HAP-1 (cell line): ENCODE measurements around the gene RBFOX1.

Source experiments
- DNase-seq, 2 experiments: peaks; one replicate each; pipeline ENCODE4 v3.0.0-alpha.2; 2016 to 2020; ENCODE audit warnings: low spot score in 2 of 2
- H3K27me3 ChIP-seq: fragments of 250-450 bp; sonication (Bioruptor Pico); 2 replicates; pipeline ENCODE4 v1.5.1; 2020; ENCODE audit warnings: low read depth, mild to moderate bottlenecking, moderate library complexity
- H3K36me3 ChIP-seq: fragments of 250-450 bp; sonication (Bioruptor Pico); replicated peaks from 2 replicates; pipeline ENCODE4 v1.5.1; 2020; ENCODE audit warnings: mild to moderate bottlenecking
- H3K4me1 ChIP-seq: fragments of 250-450 bp; sonication (Bioruptor Pico); 2 replicates; pipeline ENCODE4 v1.5.1; 2020; ENCODE audit warnings: mild to moderate bottlenecking
- H3K4me3 ChIP-seq: fragments of 250-450 bp; sonication (Bioruptor Pico); 2 replicates; pipeline ENCODE4 v1.5.1; 2020; ENCODE audit warnings: mild to moderate bottlenecking, moderate library complexity
- H3K9me3 ChIP-seq: fragments of 250-450 bp; sonication (Bioruptor Pico); 2 replicates; pipeline ENCODE4 v1.5.1; 2020; ENCODE audit warnings: mild to moderate bottlenecking, moderate library complexity
- in situ Hi-C: fragments of 300-500 bp; cut with MboI; formaldehyde crosslinking; loops from 3 replicates; pipeline ENCODE4 v1.14.3; 2020; ENCODE audit warnings: low sequenced_read_pairs, inconsistent platforms, mixed read lengths

Gene RBFOX1

DNA sequence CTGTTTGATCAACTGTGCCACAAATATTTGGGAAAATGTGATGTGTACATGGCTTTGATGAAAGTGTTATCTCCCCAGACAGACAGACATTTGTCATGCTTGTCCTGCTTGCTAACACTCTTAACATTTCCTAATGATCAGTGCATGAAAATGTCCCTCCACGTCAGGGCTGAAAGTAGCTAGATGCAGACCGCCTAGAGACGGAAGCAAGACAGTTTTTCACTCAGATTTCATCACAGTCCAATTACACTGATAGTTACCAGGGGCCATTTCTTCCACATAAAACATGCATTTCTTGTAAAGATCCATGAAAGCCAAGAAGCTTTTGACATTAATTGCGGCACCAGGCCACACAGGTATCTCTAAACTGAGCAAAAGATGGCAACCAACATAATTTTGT, 347.7 kb downstream of the RBFOX1 start:
- DNase-seq, result no peak
- no peaks in the 10 kb centered on the region for H3K4me1 ChIP-seq
- in situ Hi-C loops, result no loop called here
- H3K4me3 ChIP-seq, result no peak overlapping the region
- 0 out of 2 replicates have a peak, but pooled peaks cover 2% of the 10 kb centered on the region for H3K9me3 ChIP-seq
- no peaks in the 10 kb centered on the region for H3K36me3 ChIP-seq
- no peaks in the 10 kb centered on the region for H3K27me3 ChIP-seq

GRCh38 chr16:7688811-7689210, 356.2 kb downstream of the RBFOX1 start:
- H3K9me3 ChIP-seq, result no peaks in the 10 kb centered on the region; the same call in 1 of the 2 replicates
- DNase-seq, result no peak
- H3K36me3 ChIP-seq, result no peaks in the 10 kb centered on the region
- no peak overlapping the region for H3K4me3 ChIP-seq
- H3K27me3 ChIP-seq, result no peaks in the 10 kb centered on the region
- in situ Hi-C loops, result no loop called here
- no peaks in the 10 kb centered on the region for H3K4me1 ChIP-seq

GRCh38 chr16:7689234-7689633, 356.6 kb downstream of the RBFOX1 start:
- in situ Hi-C loops, result no loop called here
- DNase-seq, result no peak
- H3K36me3 ChIP-seq, result no peaks in the 10 kb centered on the region
- no peak overlapping the region for H3K4me3 ChIP-seq
- H3K9me3 ChIP-seq, result no peaks in the 10 kb centered on the region; the same call in 1 of the 2 replicates
- no peaks in the 10 kb centered on the region for H3K27me3 ChIP-seq
- H3K4me1 ChIP-seq, result no peaks in the 10 kb centered on the region

- DNase-seq, result no peak
- H3K27me3 ChIP-seq, result no peaks in the 10 kb centered on the region
- no peaks in the 10 kb centered on the region for H3K4me1 ChIP-seq
- no peak overlapping the region for H3K4me3 ChIP-seq
- no peaks in the 10 kb centered on the region; the same call in 1 of the 2 replicates for H3K9me3 ChIP-seq
- in situ Hi-C loops, result no loop called here
- no peaks in the 10 kb centered on the region for H3K36me3 ChIP-seq
These were observed 358.9 kb downstream of the RBFOX1 start for GRCh38 chr16:7691533-7691932.

GRCh38 chr16:7703672-7704071, 371.0 kb downstream of the RBFOX1 start:
- H3K4me1 ChIP-seq, result no peaks in the 10 kb centered on the region
- no peaks in the 10 kb centered on the region for H3K36me3 ChIP-seq
- no peaks in the 10 kb centered on the region; the same call in 1 of the 2 replicates for H3K9me3 ChIP-seq
- in situ Hi-C loops, result no loop called here
- H3K27me3 ChIP-seq, result no peaks in the 10 kb centered on the region
- no peak overlapping the region for H3K4me3 ChIP-seq
- no peak for DNase-seq

GRCh38 chr16:7705885-7706284, 373.2 kb downstream of the RBFOX1 start:
- in situ Hi-C loops, result no loop called here
- Histone ChIP-seq H3K9me3 (no peaks in the 10 kb centered on the region; the same call in 1 of the 2 replicates), H3K4me1 (no peaks in the 10 kb centered on the region), H3K27me3 (no peaks in the 10 kb centered on the region), H3K36me3 (no peaks in the 10 kb centered on the region), H3K4me3 (no peak overlapping the region)
- no peak for DNase-seq

DNA sequence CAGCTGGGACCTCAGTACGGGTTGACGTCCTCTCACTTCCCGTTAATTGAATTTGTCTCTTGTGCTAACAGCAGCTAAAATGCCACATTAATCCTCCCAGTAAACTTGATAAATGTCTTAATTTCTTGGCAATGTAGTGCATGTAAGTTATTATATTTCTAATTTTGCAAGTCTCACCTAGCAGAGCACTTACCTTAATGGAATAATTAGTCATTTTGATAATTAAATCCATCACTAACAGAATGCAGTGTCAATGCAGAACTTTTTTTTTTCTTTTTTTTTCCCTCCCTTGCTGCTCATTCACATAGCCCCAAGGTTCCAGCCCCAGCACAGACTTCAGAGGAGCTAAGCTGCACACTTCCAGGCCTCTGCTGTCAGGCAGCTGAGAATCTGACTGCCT, 376.5 kb downstream of the RBFOX1 start:
- H3K27me3 ChIP-seq, result no peaks in the 10 kb centered on the region
- in situ Hi-C loops, result no loop called here
- H3K4me3 ChIP-seq, result no peak overlapping the region
- no peaks in the 10 kb centered on the region; the same call in 1 of the 2 replicates for H3K9me3 ChIP-seq
- H3K4me1 ChIP-seq, result no peaks in the 10 kb centered on the region
- no peaks in the 10 kb centered on the region for H3K36me3 ChIP-seq
- no peak for DNase-seq

- Histone ChIP-seq H3K4me3 (no peak overlapping the region), H3K36me3 (no peaks in the 10 kb centered on the region), H3K27me3 (no peaks in the 10 kb centered on the region), H3K4me1 (no peaks in the 10 kb centered on the region), H3K9me3 (no peaks in the 10 kb centered on the region; the same call in 1 of the 2 replicates)
- in situ Hi-C loops, result no loop called here
- no peak for DNase-seq
These were observed 380.6 kb downstream of the RBFOX1 start for GRCh38 chr16:7713244-7713643.

DNA sequence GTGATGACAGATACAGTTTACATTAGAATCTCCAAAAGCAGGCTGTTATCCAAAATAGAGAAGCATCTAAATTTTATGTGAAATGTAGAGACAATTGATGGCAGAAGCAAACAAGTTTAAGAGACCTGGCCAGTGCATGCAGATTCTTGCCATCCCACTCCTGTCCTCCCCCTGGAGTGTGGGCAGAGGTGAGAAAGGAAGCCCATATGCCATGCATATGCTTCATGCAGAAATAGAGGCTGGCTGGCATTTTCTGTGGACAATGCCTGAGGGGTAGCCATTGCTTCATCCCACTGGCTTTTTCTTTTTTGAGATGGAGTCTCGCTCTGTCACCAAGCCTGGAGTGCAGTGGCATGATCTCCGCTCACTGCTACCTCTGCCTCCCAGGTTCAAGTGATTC, 382.1 kb downstream of the RBFOX1 start:
- Histone ChIP-seq H3K4me1 (no peaks in the 10 kb centered on the region), H3K9me3 (no peaks in the 10 kb centered on the region; the same call in 1 of the 2 replicates), H3K36me3 (no peaks in the 10 kb centered on the region), H3K4me3 (no peak overlapping the region), H3K27me3 (no peaks in the 10 kb centered on the region)
- DNase-seq, result no peak
- in situ Hi-C loops, result no loop called here

DNA sequence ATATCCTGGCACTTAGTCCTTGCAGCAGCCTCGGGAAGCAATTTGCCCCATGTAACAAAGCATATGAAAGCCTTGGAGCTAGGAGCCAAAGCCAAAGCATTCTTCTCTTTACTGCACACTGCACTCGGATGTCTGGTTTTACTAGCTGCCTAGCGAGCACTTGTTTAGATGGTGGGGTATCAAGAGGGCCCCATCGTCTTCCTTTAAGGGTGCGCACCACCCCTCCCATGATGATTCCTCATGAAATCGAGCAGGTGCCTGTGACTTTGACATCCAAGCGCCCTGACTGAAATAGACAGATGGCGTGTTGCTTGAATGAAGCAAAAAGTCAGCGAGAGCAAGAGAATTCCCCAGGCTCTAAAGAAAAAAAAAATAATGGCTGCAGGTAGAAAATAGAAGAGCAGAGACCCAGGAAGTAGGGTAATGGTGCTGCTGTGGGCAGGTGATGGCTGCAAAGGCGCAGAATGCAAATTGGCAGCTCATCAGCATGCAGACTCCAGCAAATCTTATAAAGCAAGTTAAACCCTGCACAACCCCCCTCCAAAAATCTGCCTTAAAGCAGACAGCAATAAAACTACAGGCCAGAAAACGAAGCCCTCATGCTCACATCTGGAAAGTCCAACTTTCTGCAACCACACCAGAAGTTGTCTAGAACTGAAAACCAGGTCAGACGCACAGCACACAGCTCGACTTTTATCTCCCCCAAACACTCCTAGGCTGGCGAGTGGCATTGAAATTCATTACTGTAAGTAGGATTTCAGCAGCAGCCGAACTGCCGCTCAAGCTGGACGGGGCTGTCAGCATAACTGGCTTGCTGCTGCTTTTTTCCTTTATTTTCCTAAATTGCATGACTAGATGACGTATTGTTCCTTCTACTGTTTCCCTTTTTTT, 384.3 kb downstream of the RBFOX1 start:
- in situ Hi-C loops, result no loop called here
- H3K36me3 ChIP-seq, result no peaks in the 10 kb centered on the region
- no peaks in the 10 kb centered on the region for H3K9me3 ChIP-seq
- no peaks in the 10 kb centered on the region for H3K4me1 ChIP-seq
- H3K27me3 ChIP-seq, result no peaks in the 10 kb centered on the region
- no peak for DNase-seq
- no peak overlapping the region for H3K4me3 ChIP-seq

- Histone ChIP-seq H3K9me3 (no peaks in the 10 kb centered on the region), H3K27me3 (no peaks in the 10 kb centered on the region), H3K4me1 (no peaks in the 10 kb centered on the region), H3K4me3 (no peak overlapping the region), H3K36me3 (no peaks in the 10 kb centered on the region)
- in situ Hi-C loops, result no loop called here
- no peak for DNase-seq
These were observed 390.1 kb downstream of the RBFOX1 start for GRCh38 chr16:7722761-7723160.

DNA sequence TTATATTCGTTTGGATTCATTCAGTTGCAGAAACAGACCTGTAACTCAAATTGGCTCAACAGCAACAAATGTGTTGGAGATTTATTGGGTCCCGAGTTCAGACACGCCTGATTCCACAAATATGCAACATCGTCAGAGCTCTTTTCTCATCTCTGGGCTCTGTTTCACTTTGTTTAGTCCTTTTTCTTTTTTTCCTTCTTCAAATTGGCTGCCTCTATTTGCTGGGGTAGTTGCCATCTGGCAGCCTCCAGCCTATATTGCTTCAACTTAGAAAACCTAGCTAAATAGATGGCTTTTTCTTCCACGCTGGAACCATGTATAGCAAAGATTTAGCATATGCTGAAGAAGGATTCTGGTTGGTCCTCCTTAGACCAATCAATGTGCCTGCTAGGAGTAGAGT, 398.5 kb downstream of the RBFOX1 start:
- Histone ChIP-seq H3K9me3 (no peaks in the 10 kb centered on the region), H3K36me3 (no peaks in the 10 kb centered on the region), H3K4me3 (no peak overlapping the region), H3K4me1 (no peaks in the 10 kb centered on the region), H3K27me3 (no peaks in the 10 kb centered on the region)
- in situ Hi-C loops, result no loop called here
- DNase-seq, result no peak

DNA sequence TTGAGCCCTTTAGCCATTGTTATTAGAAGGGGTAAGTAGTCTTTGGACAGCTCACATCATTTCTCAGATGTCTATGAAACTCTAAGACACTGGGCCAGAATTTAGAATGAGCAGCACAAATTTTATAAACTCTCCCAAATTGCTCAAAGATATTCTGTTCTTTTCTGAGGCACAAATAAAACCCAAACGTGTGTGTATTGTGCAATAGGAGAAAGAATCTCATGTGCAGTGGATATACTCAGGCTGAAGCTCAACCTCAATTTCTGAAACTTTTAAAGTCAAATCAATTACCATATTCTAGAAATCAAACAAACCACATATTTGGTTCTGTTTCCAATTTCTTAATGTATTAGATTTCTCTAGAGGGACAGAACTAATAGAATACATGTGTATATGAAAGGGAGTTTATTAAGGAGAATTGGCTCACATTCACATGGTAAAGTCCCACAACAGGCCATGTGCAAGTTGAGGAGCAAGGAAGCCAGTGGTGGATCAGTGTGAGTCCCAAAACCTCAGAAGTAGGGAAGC, 403.6 kb downstream of the RBFOX1 start:
- no peaks in the 10 kb centered on the region for H3K4me1 ChIP-seq
- no peak for DNase-seq
- H3K9me3 ChIP-seq, result no peaks in the 10 kb centered on the region
- no peaks in the 10 kb centered on the region for H3K36me3 ChIP-seq
- in situ Hi-C loops, result no loop called here
- no peaks in the 10 kb centered on the region for H3K27me3 ChIP-seq
- H3K4me3 ChIP-seq, result no peak overlapping the region

- no peaks in the 10 kb centered on the region for H3K27me3 ChIP-seq
- H3K9me3 ChIP-seq, result no peaks in the 10 kb centered on the region
- no peaks in the 10 kb centered on the region for H3K4me1 ChIP-seq
- DNase-seq, result no peak
- no peak overlapping the region for H3K4me3 ChIP-seq
- in situ Hi-C loops, result no loop called here
- H3K36me3 ChIP-seq, result no peaks in the 10 kb centered on the region
These were observed 410.0 kb downstream of the RBFOX1 start for GRCh38 chr16:7742626-7743025.
